GM13976 (cell line): ENCODE results near the gene OR5B17.
"Not testable (repeated sequence)": the region's sequence is repeated elsewhere in the genome, so short reads cannot be mapped to it uniquely, and the experiment has no call there.

Experiments
- DNase-seq: peaks from one replicate; pipeline ENCODE4 v3.0.0; 2012; ENCODE audit warnings: low spot score
- in situ Hi-C: fragments of 300-500 bp; cut with MboI; formaldehyde crosslinking; loops from one replicate; pipeline ENCODE4 v1.12.0; 2022; ENCODE audit warnings: low sequenced_read_pairs, mixed read lengths, inconsistent platforms; ENCODE audit not compliant: unreplicated experiment
- TF ChIP-seq, protein P1 (sequence below): IDR thresholded peaks from 2 replicates; pipeline ENCODE4 v1.5.1; 2012; ENCODE audit warnings: borderline replicate concordance, mild to moderate bottlenecking; ENCODE audit not compliant: insufficient read depth; ENCODE audit errors: extremely low read depth, missing control alignments, control extremely low read depth

Gene OR5B17

DNA sequence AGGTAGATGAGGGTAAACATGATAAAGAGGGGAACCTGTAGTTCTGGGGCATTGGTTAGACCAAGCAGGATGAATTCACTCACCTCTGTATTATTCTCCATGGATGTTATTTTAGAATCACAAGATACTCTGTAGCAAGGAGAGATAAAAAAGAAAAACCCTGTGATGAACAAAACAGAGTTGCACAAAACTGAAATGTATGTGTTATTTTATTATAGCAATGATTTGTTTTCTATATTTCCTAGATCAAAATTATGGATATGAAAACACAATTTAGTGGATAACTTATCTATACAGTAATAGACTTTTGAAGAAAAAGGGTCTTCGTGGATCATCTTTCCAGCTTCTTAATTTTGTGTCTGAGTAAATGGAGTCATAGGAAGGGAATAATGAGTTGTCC is at the start of gene OR5B17:
Gene OR5B17 (minus strand): TSS at position 101 of the 400 bp plus-strand sequence. CDS start 0 bp downstream, at position 101.
- TF ChIP-seq, protein P1, sequence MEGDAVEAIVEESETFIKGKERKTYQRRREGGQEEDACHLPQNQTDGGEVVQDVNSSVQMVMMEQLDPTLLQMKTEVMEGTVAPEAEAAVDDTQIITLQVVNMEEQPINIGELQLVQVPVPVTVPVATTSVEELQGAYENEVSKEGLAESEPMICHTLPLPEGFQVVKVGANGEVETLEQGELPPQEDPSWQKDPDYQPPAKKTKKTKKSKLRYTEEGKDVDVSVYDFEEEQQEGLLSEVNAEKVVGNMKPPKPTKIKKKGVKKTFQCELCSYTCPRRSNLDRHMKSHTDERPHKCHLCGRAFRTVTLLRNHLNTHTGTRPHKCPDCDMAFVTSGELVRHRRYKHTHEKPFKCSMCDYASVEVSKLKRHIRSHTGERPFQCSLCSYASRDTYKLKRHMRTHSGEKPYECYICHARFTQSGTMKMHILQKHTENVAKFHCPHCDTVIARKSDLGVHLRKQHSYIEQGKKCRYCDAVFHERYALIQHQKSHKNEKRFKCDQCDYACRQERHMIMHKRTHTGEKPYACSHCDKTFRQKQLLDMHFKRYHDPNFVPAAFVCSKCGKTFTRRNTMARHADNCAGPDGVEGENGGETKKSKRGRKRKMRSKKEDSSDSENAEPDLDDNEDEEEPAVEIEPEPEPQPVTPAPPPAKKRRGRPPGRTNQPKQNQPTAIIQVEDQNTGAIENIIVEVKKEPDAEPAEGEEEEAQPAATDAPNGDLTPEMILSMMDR = no peak
- in situ Hi-C loops = no loop called here
- no peak for DNase-seq

DNA sequence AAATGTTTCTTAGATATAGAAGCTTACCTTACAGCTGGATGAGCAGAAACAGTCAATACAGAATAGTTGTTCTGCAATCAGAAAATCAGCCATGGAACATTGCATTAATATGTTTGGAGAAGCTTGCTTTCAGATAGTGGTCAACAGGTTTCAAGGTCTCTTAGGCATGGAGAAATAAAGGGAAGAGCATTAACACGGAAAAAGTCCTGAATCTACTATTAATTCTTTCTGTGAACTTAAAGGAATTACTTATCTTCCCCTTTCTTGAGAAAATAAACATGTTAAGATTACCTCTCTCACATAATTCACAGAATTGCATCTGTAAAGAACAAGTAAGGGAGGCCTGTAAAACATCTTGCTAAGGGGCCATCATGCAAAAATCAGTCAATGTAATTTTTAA is 47.9 kb upstream of the OR5B17 start, which contains the start of gene OR5B3:
Gene OR5B3 (minus strand): TSS at position 101 of the 400 bp plus-strand sequence. CDS start 3,465 bp downstream, outside the sequence.
- DNase-seq = no peak
- in situ Hi-C loops = no loop called here
- TF ChIP-seq, protein P1 = no peak

DNA sequence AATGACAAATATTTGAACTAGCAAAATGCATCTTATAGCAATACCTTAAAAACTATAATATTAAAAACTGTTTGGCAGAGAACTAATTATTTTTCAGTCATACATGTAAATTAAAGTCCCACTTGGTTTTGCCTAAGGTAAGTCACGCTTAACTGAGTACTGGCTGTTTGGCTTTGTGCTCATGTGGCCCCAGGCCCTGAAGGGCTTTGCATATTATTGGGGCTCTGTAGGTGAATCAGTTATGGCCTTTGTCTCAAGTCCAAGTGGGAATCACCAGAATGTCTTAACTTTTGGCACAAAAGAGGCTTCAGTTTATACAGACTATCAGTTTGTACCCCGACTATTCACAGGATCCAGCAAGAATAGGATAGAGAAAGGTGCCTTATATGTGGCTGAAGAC is 40.8 kb upstream of the OR5B17 start:
- DNase-seq, in situ Hi-C loops: not testable (repeated sequence)

- TF ChIP-seq, protein P1 = no peak
- no peak for DNase-seq
- in situ Hi-C loops = no loop called here
Observed at GRCh38 chr11:58395581-58395980, 36.7 kb upstream of the OR5B17 start.

DNA sequence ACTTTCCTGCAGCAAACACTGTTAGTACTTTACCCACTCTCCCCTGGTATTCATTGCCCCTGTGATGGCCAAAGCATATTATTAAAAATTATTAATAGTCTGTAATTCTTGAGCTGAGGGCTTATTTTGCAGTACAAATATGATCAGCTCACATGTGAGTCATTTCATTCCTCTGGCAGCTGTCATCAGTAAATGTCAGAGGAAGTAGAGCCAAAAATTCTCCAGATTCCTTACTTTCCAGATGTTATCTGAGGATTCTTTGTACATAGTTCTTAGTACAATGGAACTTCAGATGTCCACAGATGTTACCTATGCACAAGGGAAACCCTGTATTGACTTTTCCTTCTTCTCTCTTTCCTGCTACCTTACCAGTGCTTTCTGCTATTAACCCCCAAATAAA is 35.3 kb upstream of the OR5B17 start:
- TF ChIP-seq, protein P1 = no peak
- in situ Hi-C loops = no loop called here
- no peak for DNase-seq

DNA sequence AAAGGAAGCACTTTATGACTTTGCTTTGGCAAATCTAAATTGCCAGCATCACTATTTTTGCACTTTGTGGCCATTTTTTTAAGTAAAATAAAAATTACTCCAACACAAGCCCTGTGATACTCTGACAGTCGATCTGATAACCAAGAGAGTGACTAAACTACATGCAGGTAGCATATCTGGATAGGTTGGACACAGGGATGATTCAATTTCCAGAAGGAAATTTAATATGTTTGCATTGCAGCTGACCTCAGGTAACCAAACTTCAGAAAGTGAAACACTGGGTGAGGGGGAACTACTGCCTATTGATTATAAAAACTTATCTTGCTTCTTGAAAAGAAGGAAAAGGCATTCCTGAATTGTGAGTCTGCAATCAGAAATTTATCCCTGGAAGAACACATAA is 33.9 kb upstream of the OR5B17 start:
- DNase-seq = no peak
- in situ Hi-C loops = no loop called here
- TF ChIP-seq, protein P1 = no peak

GRCh38 chr11:58391879-58392278 is 33.0 kb upstream of the OR5B17 start:
- TF ChIP-seq, protein P1 = no peak
- DNase-seq = no peak
- in situ Hi-C loops = no loop called here
